IMR-90 (cell line): ENCODE measurements around the gene ELANE.

ENCODE experiments used
- CTCF ChIP-seq: conservative IDR thresholded peaks from 2 replicates; pipeline ENCODE4 v1.5.1; 2012; ENCODE audit warnings: mild to moderate bottlenecking, low read depth, low read length, improper control_type of control experiment
- POLR2A ChIP-seq: IDR thresholded peaks from 2 replicates; pipeline ENCODE4 v1.6.1; 2012; ENCODE audit warnings: mild to moderate bottlenecking, low read depth, low read length
- SMC3 ChIP-seq: fragments of 150-350 bp; IDR thresholded peaks from 2 replicates; pipeline ENCODE4 v1.6.1; 2016; ENCODE audit warnings: low read depth, mild to moderate bottlenecking, antibody characterized with exemption, low read length, moderate library complexity
- USF2 ChIP-seq: fragments of 150-350 bp; IDR thresholded peaks from 2 replicates; pipeline ENCODE4 v1.6.1; 2017; ENCODE audit warnings: mild to moderate bottlenecking, antibody characterized with exemption, low read length, low read depth

GRCh38 chr19:824885-825284 lies 27.2 kb upstream of the ELANE start:
- no peak for TF ChIP-seq SMC3
- TF ChIP-seq CTCF: no peak
- TF ChIP-seq POLR2A: no peak
- no peak for TF ChIP-seq USF2
